Mesenchymal stem cell (in vitro differentiated cells and primary cell): ENCODE measurements around the gene SERP2.

Experiments
- DNase-seq: peaks from one replicate; pipeline ENCODE4 v3.0.0-alpha.2; 2013
- H2AFZ ChIP-seq: one replicate; pipeline ENCODE4 v1.6.1; 2013; ENCODE audit warnings: low read depth, mild to moderate bottlenecking, control low read depth, inconsistent platforms, low read length, moderate library complexity
- H2AK5ac ChIP-seq: 2 replicates; pipeline ENCODE4 v1.6.1; 2013; ENCODE audit warnings: low read length, moderate library complexity, mild to moderate bottlenecking, inconsistent platforms; ENCODE audit not compliant: severe bottlenecking
- H2BK120ac ChIP-seq: one replicate; pipeline ENCODE4 v1.6.1; 2013; ENCODE audit warnings: low read depth, mild to moderate bottlenecking, inconsistent platforms, low read length, moderate library complexity
- H2BK12ac ChIP-seq, 2 experiments: one replicate each; pipeline ENCODE4 v1.6.1; 2013; ENCODE audit warnings: inconsistent platforms in 2 of 2, low read length in 2 of 2, mild to moderate bottlenecking in 2 of 2, moderate library complexity in 2 of 2, control low read depth in 1 of 2
- H2BK15ac ChIP-seq: one replicate; pipeline ENCODE4 v1.6.1; 2013; ENCODE audit warnings: mild to moderate bottlenecking, low read depth, inconsistent platforms; ENCODE audit not compliant: poor library complexity, severe bottlenecking
- H2BK5ac ChIP-seq: 2 replicates; pipeline ENCODE4 v1.6.1; 2013; ENCODE audit warnings: low read depth, mild to moderate bottlenecking, low read length, control low read depth, inconsistent platforms; ENCODE audit not compliant: poor library complexity, severe bottlenecking
- H3K14ac ChIP-seq, 2 experiments: one replicate each; pipeline ENCODE4 v1.6.1; 2013; ENCODE audit warnings: inconsistent platforms in 2 of 2, low read length in 2 of 2, control low read depth in 1 of 2, mild to moderate bottlenecking in 1 of 2, moderate library complexity in 1 of 2
- H3K18ac ChIP-seq, 2 experiments: one replicate each; pipeline ENCODE4 v1.6.1; 2013; ENCODE audit warnings: inconsistent platforms in 2 of 2, low read length in 2 of 2, control low read depth in 1 of 2, low read depth in 1 of 2, mild to moderate bottlenecking in 1 of 2
- H3K23ac ChIP-seq, 2 experiments: one replicate each; pipeline ENCODE4 v1.6.1; 2013; ENCODE audit warnings: inconsistent platforms in 2 of 2, low read length in 2 of 2, mild to moderate bottlenecking in 2 of 2, moderate library complexity in 2 of 2, control low read depth in 1 of 2
- H3K27ac ChIP-seq: 2 replicates; pipeline ENCODE4 v1.5.1; 2013; ENCODE audit warnings: mild to moderate bottlenecking, moderate library complexity, low read length, control low read depth, inconsistent platforms; ENCODE audit not compliant: poor library complexity, severe bottlenecking
- H3K27me3 ChIP-seq, 2 experiments: 2 replicates each; pipeline versions ENCODE4 v1.6.1 to v1.7.0; 2013; ENCODE audit warnings: low read length in 2 of 2, mild to moderate bottlenecking in 2 of 2, moderate library complexity in 2 of 2, control low read depth in 1 of 2, inconsistent platforms in 1 of 2; ENCODE audit not compliant: control insufficient read depth in 1 of 2, insufficient read depth in 1 of 2
- H3K36me3 ChIP-seq, 2 experiments: 2 replicates each; pipeline versions ENCODE4 v1.6.1 to v1.7.0; 2013; ENCODE audit warnings: low read length in 2 of 2, control low read depth in 1 of 2, inconsistent platforms in 1 of 2, low read depth in 1 of 2, mild to moderate bottlenecking in 1 of 2; ENCODE audit not compliant: insufficient read depth in 2 of 2, control insufficient read depth in 1 of 2
- H3K4ac ChIP-seq, 2 experiments: one replicate each; pipeline ENCODE4 v1.6.1; 2013; ENCODE audit warnings: inconsistent platforms in 2 of 2, low read length in 2 of 2, mild to moderate bottlenecking in 2 of 2, moderate library complexity in 2 of 2, control low read depth in 1 of 2, low read depth in 1 of 2
- H3K4me1 ChIP-seq: 2 replicates; pipeline ENCODE4 v1.6.1; 2013; ENCODE audit warnings: low read depth, low read length, control low read depth; ENCODE audit not compliant: control insufficient read depth, insufficient read depth
- H3K4me2 ChIP-seq: 2 replicates; pipeline ENCODE4 v1.6.1; 2013; ENCODE audit warnings: low read length, mild to moderate bottlenecking, inconsistent platforms; ENCODE audit not compliant: poor library complexity, severe bottlenecking
- H3K4me3 ChIP-seq, 2 experiments: 2 replicates each; pipeline versions ENCODE4 v1.5.1 to v1.7.0; 2013; ENCODE audit warnings: low read length in 2 of 2, mild to moderate bottlenecking in 2 of 2, control low read depth in 1 of 2, low read depth in 1 of 2; ENCODE audit not compliant: insufficient read depth in 1 of 2
- H3K79me1 ChIP-seq: replicated peaks from 2 replicates; pipeline ENCODE4 v1.6.1; 2013; ENCODE audit warnings: mild to moderate bottlenecking, control low read depth, low read length, inconsistent platforms; ENCODE audit not compliant: poor library complexity, severe bottlenecking
- H3K9ac ChIP-seq: 2 replicates; pipeline ENCODE4 v1.7.0; 2013; ENCODE audit warnings: mild to moderate bottlenecking, low read length, moderate library complexity
- H3K9me3 ChIP-seq: 2 replicates; pipeline ENCODE4 v1.7.0; 2013; ENCODE audit warnings: mild to moderate bottlenecking, low read length; ENCODE audit not compliant: control insufficient read depth
- H4K8ac ChIP-seq: one replicate; pipeline ENCODE4 v1.6.1; 2013; ENCODE audit warnings: inconsistent platforms, mild to moderate bottlenecking, low read length, moderate library complexity
- H4K91ac ChIP-seq: one replicate; pipeline ENCODE4 v1.6.1; 2013; ENCODE audit warnings: mild to moderate bottlenecking, low read length, inconsistent platforms
- WGBS: methylation state at CpG from one replicate; pipeline ENCODE4 v1.1.7; 2013; ENCODE audit warnings: mixed read lengths; 5-methylcytosine and 5-hydroxymethylcytosine counted together

Gene SERP2

GRCh38 chr13:44354884-44355283 lies 18.7 kb upstream of the SERP2 start:
- H3K14ac ChIP-seq = no peak overlapping the region
- no peaks in the 10 kb centered on the region for H3K36me3 ChIP-seq
- no peak overlapping the region for H2BK15ac ChIP-seq
- no peaks in the 10 kb centered on the region for H3K9me3 ChIP-seq
- H3K9ac ChIP-seq = no peak overlapping the region
- H2BK12ac ChIP-seq = no peak overlapping the region
- H3K27me3 ChIP-seq = peaks cover 0 to 3% of the 10 kb centered on the region in 2 experiments
- no peak overlapping the region for H2AK5ac ChIP-seq
- no peak overlapping the region for H3K4ac ChIP-seq
- WGBS = 80% methylated on average over 2 of the region's 3 CpGs
- no peak overlapping the region for H4K8ac ChIP-seq
- no peak overlapping the region for H3K27ac ChIP-seq
- no peak for DNase-seq
- H2BK5ac ChIP-seq = no peak overlapping the region
- no peaks in the 10 kb centered on the region for H3K4me1 ChIP-seq
- no peak overlapping the region for H3K4me3 ChIP-seq
- H3K79me1 ChIP-seq = no peaks in the 10 kb centered on the region
- H2BK120ac ChIP-seq = no peak overlapping the region
- no peak overlapping the region for H3K4me2 ChIP-seq
- no peak overlapping the region for H2AFZ ChIP-seq
- no peak overlapping the region for H3K18ac ChIP-seq
- H4K91ac ChIP-seq = no peak overlapping the region
- no peak overlapping the region for H3K23ac ChIP-seq

- Histone ChIP-seq H2BK15ac (no peak overlapping the region), H2BK120ac (no peak overlapping the region), H3K36me3 (no peaks in the 10 kb centered on the region), H2AK5ac (no peak overlapping the region), H3K9me3 (no peaks in the 10 kb centered on the region), H2BK5ac (no peak overlapping the region), H3K4me3 (no peak overlapping the region), H3K4me2 (no peak overlapping the region), H3K27me3 (peaks cover 0 to 3% of the 10 kb centered on the region in 2 experiments), H3K4ac (no peak overlapping the region), H3K9ac (no peak overlapping the region), H3K23ac (no peak overlapping the region), H4K8ac (no peak overlapping the region), H2AFZ (no peak overlapping the region), H3K4me1 (no peaks in the 10 kb centered on the region), H3K79me1 (no peaks in the 10 kb centered on the region), H2BK12ac (no peak overlapping the region), H3K14ac (no peak overlapping the region), H3K27ac (no peak overlapping the region), H3K18ac (no peak overlapping the region), H4K91ac (no peak overlapping the region)
- WGBS = 98% methylated on average over 2 of the region's 3 CpGs
- no peak for DNase-seq
These were observed 18.0 kb upstream of the SERP2 start for GRCh38 chr13:44355621-44356020.

GRCh38 chr13:44359983-44360375 lies 13.6 kb upstream of the SERP2 start:
- H2BK15ac ChIP-seq = peak overlapping the region; percentile 17
- 80% methylated on average over 1 of the region's 1 CpG for WGBS
- peaks cover 0 to 3% of the 10 kb centered on the region in 2 experiments for H3K27me3 ChIP-seq
- no peak overlapping the region for H3K4me3 ChIP-seq
- H3K27ac ChIP-seq = no peak overlapping the region
- H3K9ac ChIP-seq = no peak overlapping the region
- no peak overlapping the region for H2BK5ac ChIP-seq
- no peak overlapping the region for H3K18ac ChIP-seq
- no peak overlapping the region for H2BK12ac ChIP-seq
- no peak overlapping the region for H3K4me2 ChIP-seq
- no peak overlapping the region for H2AFZ ChIP-seq
- H4K91ac ChIP-seq = no peak overlapping the region
- H3K23ac ChIP-seq = no peak overlapping the region
- no peak overlapping the region for H2AK5ac ChIP-seq
- no peak overlapping the region for H3K4ac ChIP-seq
- no peak for DNase-seq
- no peaks in the 10 kb centered on the region for H3K9me3 ChIP-seq
- no peak overlapping the region for H3K14ac ChIP-seq
- H4K8ac ChIP-seq = no peak overlapping the region
- no peaks in the 10 kb centered on the region for H3K79me1 ChIP-seq
- no peak overlapping the region for H2BK120ac ChIP-seq
- H3K36me3 ChIP-seq = no peaks in the 10 kb centered on the region
- peaks cover 10% of the 10 kb centered on the region for H3K4me1 ChIP-seq

GRCh38 chr13:44362394-44363040 lies 11.1 kb upstream of the SERP2 start:
- Histone ChIP-seq H3K27me3 (peaks cover 0 to 3% of the 10 kb centered on the region in 2 experiments), H2AK5ac (no peak overlapping the region), H3K36me3 (no peaks in the 10 kb centered on the region), H3K79me1 (no peaks in the 10 kb centered on the region), H4K91ac (no peak overlapping the region), H2BK5ac (no peak overlapping the region), H3K4me1 (peaks cover 10% of the 10 kb centered on the region), H3K18ac (peak overlapping the region in 1 of 2 experiments; percentile 65), H3K14ac (no peak overlapping the region), H3K4me2 (no peak overlapping the region), H3K23ac (no peak overlapping the region), H2BK15ac (peak overlapping the region; percentile 53), H4K8ac (no peak overlapping the region), H2BK12ac (peak overlapping the region in 1 of 2 experiments; percentile 68), H3K9me3 (no peaks in the 10 kb centered on the region), H2BK120ac (no peak overlapping the region), H3K9ac (no peak overlapping the region), H3K4ac (peak overlapping the region in 1 of 2 experiments; percentile 9), H3K27ac (no peak overlapping the region), H2AFZ (no peak overlapping the region), H3K4me3 (no peak overlapping the region)
- DNase-seq = peak; percentile 80
- 26% methylated on average over 9 of the region's 11 CpGs for WGBS
